GM19438 (cell line): ENCODE data around the gene KRTAP4-16.
"Not testable (repeated sequence)": the region's sequence is repeated elsewhere in the genome, so short reads cannot be mapped to it uniquely, and the experiment has no call there.

Experiments
- ATAC-seq: cut with Tn5 transposase; IDR thresholded peaks from one replicate; pipeline ENCODE4 v1.9.1; 2021; ENCODE audit warnings: low read depth; ENCODE audit not compliant: unreplicated experiment

Gene KRTAP4-16

DNA sequence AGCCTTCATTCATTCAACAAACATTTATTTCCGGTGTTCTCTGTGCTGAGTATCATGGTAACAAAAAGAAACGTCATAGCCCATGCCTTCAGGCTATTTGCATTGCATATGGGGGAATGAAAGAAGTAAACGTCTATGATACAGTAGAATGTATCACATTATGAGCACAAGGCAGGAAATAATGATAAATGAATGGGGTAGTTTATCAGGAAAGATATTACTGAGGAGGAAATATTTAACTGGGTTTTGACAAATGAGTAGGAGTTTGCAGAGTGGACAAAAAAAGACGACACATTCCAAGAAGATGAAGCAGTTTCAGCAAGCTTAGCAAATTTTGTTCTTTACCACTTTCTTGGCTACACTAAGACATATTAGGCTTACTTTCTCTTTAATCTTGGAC lies 19.4 kb downstream of the KRTAP4-16 start:
- ATAC-seq: no peak

- no peak for ATAC-seq
Observed at GRCh38 chr17:41076788-41077187, 25.2 kb downstream of the KRTAP4-16 start.

DNA sequence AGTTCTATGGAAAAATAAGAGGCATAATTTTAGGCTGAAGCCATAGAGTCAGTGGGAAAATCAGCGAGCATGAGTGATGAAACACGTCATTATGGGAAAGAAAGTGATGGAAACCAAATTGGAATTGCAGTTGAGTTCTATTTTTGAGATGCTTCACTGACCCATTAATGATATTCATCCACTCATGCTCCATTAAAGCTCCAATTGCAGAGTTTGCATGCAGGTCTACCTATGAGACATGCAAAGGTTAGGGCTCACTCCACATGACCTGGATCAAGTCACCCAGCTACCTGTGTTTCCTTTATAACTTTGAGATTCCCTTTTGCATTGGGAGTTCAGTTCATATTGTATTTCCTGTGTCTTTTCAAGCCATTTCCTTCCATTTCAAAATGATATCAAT lies 28.3 kb downstream of the KRTAP4-16 start:
- no peak for ATAC-seq

DNA sequence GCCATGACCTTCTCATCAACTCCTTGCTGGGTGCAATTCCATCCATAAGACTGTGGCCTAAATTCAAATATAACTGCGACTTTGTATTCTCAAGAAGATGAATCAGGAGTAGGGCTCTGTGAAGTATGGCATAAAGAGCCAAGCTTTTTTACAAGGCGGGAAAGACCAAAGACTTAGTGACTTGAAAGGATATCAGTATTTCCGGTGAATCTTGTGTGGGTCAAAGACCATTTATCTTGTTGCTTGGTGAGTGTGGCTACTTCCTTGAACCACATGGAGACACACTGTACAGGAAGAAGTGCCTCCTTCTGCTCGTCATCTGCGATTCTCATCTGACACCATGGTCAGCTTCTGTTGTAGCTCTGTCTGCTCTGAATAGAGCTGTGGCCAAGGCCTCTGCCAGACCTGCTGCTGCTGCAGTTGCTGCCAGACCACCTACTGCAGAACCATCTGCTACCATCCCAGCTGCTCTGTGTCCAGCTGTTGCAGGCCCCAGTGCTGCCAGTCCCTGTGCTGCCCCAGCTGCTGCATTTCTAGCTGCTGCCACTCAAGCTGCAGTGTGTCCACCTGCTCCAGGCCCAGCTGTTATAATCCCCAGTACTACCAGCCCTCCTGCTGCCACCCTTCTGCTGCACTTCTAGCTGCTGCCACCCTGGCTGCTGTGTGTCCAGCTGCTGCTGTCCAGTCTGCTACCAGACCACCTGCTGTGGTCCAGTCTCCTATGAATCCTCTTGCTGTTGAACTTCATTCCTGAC lies 30.2 kb downstream of the KRTAP4-16 start:
- no peak for ATAC-seq

- ATAC-seq: no peak
Observed at GRCh38 chr17:41069031-41069430, 33.0 kb downstream of the KRTAP4-16 start.

DNA sequence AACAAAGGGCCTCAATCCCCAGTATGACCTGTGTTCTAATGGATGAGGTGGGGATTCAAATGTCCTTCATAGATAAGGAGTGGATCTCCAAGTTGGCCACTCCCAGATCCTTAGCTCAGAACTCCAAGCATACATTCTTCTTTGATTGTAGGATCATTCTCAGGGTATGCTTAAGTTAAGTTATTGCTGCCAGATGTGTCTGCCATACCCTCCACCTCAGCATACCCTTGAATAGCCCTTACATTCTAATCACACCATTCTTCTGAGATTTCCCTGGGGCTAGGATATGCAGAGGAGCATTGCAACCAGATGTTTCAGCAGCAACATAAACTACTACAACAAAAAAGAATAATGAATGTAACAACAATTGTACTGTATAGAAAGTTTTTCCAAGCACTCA lies 34.7 kb downstream of the KRTAP4-16 start:
- no peak for ATAC-seq

DNA sequence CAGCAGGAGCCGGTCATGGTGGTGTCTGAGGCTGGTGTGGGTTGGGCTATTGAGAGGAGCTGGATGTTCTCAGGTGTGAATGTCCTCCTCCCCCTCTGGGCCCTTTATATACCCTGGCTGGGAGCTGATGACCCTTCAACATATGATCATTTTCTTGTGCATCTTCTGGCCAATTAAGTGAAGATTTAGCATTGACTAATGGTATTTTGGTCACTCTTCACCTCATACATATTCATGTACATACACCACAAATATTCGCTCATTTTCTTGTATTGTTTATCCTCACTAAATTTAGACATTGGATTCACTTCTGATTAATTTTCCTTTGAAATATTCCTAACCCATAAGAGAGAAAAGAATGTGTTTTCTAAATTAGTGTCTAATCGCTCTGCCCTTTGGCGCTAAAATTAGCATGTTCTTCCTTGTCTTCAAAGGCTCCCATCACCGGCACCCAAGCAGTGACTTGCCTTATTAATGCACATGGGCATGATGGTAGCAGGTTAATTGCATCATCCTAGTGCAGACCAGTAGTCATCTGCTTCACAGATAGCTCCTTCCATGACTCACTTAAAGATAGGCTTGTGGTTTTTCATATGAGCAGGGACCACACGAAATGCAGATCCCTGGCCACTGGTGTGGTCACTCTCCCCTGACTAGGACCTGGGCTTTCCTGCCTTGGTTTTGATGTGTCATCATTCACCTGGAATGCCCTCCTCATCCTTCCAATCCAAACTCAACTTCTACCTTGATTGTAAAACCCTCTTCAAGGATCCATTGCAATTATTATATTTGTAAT lies 36.0 kb downstream of the KRTAP4-16 start, which contains the start of gene KRTAP2-4:
Gene KRTAP2-4, minus strand, starts transcription at position 51 of the 796 bp plus-strand sequence. Its CDS starts 34 bp downstream, at position 17.
- no peak for ATAC-seq

DNA sequence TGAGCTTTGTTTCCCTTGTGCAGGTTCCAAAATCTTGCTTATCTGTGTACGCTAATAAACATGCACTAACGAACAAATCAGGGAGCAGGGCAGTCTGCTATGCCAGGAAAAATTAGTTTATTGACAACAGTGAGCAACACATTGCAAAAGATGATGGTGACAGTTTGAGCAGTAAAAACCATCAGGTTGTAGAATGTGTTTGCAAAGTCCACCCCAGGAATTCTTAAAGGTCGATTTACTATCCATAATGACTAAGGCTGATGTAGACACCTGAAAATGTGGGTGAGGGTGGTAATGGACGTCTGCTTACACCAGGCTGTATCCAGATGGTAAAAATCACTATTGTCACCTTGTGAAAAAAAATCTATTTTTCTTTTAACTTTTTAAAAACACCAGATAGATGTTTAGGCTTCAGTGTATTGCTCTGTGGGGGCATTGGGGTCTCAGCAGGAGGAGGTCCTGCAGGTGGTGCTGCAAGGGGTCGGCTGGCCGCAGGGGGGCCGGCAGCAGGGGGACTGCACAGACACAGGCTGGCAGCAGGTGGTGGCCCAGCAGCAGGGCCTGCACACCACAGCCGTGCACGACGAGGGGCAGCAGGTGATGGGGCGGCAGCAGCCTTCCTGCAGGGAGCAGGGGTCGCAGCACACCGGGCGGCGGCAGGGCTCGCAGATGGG lies 36.9 kb downstream of the KRTAP4-16 start:
- not testable (repeated sequence) for ATAC-seq

- no peak for ATAC-seq
Observed at GRCh38 chr17:41064301-41064700, 37.7 kb downstream of the KRTAP4-16 start.

DNA sequence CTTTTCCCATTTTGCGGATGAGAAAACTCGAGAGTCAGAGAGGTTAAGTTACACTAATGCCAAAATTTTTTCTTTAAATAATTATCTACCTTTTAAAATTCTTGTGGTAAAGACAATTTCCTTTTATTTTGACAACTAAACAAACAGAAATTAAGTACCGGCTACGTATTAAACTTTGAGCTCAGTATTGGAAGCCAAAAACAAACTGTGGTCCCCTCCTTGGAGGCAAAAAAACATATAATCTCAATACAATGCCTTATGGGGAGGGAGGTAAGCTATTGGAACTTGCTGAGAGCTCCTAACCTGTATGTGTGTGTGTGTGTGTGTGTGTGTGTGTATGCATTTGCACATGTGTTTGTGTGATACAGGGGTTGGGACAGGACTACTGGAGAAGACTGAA lies 38.6 kb downstream of the KRTAP4-16 start:
- ATAC-seq: no peak

GRCh38 chr17:41061964-41062363 lies 40.0 kb downstream of the KRTAP4-16 start:
- ATAC-seq: no peak

GRCh38 chr17:41060052-41060604 lies 41.9 kb downstream of the KRTAP4-16 start, which contains the start of gene KRTAP2-3:
TSS of gene KRTAP2-3 (minus strand) at chr17:41060114. CDS start at chr17:41060050, 64 bp downstream.
- no peak for ATAC-seq

- ATAC-seq: not testable (repeated sequence)
Observed at GRCh38 chr17:41059276-41060051, 42.5 kb downstream of the KRTAP4-16 start.

- no peak for ATAC-seq
Observed at GRCh38 chr17:41058741-41059140, 43.3 kb downstream of the KRTAP4-16 start.

DNA sequence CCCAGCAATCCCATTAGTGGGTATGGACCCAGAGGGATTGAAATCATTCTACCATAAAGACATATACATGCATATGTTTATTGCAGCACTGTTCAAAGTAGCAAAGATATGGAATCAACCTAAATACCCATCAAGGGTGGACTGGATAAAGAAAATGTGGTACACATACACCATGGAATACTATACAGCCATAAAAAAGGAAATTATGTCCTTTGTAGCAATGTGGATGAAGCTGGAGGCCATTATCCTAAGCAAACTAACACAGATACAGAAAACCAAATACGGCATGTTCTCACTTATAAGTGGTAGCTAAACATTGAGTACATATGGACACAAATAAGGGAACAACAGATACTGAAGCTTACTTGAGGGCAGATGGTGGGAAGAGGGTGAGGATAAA lies 44.5 kb downstream of the KRTAP4-16 start:
- no peak for ATAC-seq

DNA sequence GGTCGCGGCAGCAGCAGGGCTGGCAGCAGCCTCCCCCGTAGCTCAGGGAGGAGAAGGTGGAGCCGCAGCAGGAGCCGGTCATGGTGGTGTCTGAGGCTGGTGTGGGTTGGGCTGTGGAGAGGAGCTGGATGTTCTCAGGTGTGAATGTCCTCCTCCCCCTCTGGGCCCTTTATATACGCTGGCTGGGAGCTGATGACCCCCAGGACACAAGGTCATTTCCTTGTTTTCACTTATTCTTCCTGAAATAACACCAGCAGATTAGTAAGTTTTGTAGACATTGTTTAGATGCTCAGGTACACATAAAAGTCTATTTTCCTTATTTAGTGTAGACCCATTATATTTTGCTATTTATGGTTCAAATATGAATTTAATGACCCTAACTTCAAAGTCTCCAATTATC lies 46.9 kb downstream of the KRTAP4-16 start, which contains the start of gene KRTAP2-2:
Gene KRTAP2-2, minus strand, starts transcription at position 101 of the 400 bp plus-strand sequence. Its CDS starts 19 bp downstream, at position 82.
- ATAC-seq: not testable (repeated sequence)

DNA sequence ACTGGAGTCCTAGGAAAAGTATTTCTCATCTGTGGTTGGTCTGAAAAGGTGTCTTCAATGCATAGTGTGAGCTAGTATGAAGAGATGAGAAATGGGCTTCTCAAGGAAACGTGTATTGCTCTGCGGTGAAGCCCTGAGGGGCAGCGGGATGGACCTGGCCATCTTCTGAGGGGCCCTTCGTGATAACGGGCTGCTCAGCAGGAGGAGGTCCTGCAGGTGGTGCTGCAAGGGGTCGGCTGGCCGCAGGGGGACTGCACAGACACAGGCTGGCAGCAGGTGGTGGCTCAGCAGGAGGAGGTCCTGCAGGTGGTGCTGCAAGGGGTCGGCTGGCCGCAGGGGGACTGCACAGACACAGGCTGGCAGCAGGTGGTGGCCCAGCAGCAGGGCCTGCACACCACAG lies 47.5 kb downstream of the KRTAP4-16 start:
- ATAC-seq: not testable (repeated sequence)

DNA sequence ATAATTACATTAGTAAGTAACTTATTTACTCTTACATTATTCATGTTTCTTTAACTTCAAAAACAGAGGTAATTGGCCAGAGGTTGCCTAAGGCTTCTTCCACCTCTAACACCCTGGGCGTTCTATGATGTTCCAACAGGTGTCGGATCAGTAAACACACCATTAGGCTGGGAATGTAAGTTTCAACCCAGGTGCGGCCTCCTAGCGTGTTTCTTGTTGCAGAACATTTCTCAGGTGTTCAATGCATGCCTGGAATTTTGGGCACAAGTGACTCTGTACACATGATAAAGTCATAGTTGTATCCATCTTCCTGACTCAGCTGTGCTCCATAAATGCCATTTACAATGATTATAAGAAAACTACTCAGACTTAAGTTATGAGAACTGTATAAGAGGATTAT lies 48.0 kb downstream of the KRTAP4-16 start:
- no peak for ATAC-seq

DNA sequence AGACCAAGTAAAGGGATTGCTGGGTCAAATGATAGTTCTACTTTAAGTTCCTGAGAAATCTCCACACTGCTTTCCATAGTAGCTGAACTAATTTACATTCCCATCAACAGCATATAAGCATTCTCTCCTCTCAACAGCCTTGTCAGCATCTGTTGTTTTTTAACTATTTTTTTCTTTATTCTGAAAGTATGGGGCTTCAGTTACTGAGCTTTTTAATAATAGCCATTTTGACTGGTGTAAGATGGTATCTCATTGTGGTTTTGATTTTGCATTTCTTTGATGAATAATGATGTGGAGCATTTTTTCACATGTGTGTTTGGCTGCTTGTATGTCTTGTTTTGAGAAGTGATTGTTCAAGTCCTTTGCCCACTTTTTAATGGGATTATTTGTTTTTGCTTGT lies 49.4 kb downstream of the KRTAP4-16 start:
- no peak for ATAC-seq
